ENCODE measurements around the gene IQCN. TPM values are rescaled to one million over a fixed set of nuclear protein-coding genes. Genes with fewer than 3 reads are reported as not detected.

IQCN gene
- total and polyA plus RNA-seq, 2 of the 4 experiments (the other 2 are of a cell fraction), result 0.18 to 0.67 TPM

DNA sequence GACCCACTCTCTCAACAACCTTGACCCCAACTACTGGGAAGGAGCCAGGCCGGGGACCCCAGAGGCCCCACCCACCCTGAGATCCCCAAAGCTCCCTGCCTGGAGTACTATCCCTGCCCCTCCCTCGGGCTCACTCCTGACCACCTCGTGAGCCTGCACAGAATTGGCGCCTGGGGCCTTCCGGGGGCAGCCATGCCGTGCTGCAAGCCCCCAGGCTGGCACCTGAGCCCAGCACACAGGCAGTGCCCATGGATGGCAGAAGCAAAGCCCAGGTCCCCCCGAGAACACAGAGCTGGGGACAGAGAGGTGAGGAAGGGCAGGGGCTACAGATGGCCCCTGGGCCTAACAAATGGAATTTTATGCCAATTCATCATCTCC lies 34.7 kb upstream of the IQCN start:
- CTCF ChIA-PET, result no interaction called here
- no TSS peak for BruUV-seq (replicated peaks)
- no peak overlapping the region for H3K4ac ChIP-seq (ENCODE audit: low read depth, low read length)

More for the DNA sequence above, 34.7 kb upstream of the IQCN start:
- Histone ChIP-seq H3K4me2 (ENCODE audit: low read depth, low read length) (no peak overlapping the region), H4K20me1 (ENCODE audit: insufficient read depth, low read length) (no peaks in the 10 kb centered on the region), H2AK5ac (ENCODE audit: low read depth, low read length) (no peak overlapping the region), H3K9me3 (ENCODE audit: control insufficient read depth, insufficient read depth, low read length) (no peaks in the 10 kb centered on the region), H3K56ac (ENCODE audit: extremely low read depth, insufficient read depth, low read length) (no peak overlapping the region), H3K4me3 (ENCODE audit: insufficient read depth, low read depth, low read length) (no peak overlapping the region), H3K9me1 (ENCODE audit: insufficient read depth, low read length) (no peaks in the 10 kb centered on the region), H3K4me1 (ENCODE audit: control insufficient read depth, insufficient read depth, low read length) (peaks cover 16% of the 10 kb centered on the region), H2BK15ac (ENCODE audit: low read depth, low read length) (no peak overlapping the region), H2BK120ac (ENCODE audit: low read depth, low read length) (no peak overlapping the region), H3K23ac (ENCODE audit: low read depth, low read length) (no peak overlapping the region), H4K5ac (ENCODE audit: low read depth, low read length) (no peak overlapping the region), H4K8ac (ENCODE audit: low read depth in 2 of 2, low read length in 2 of 2) (no peak overlapping the region), H3K27me3 (ENCODE audit: control insufficient read depth, insufficient read depth, low read length) (no peaks in the 10 kb centered on the region), H2BK20ac (ENCODE audit: low read depth, low read length) (no peak overlapping the region), H3K9ac (ENCODE audit: low read depth, low read length) (no peak overlapping the region), H2AK9ac (replicated peaks; ENCODE audit: low read depth, low read length, poor library complexity) (no peak overlapping the region), H2AFZ (replicated peaks; ENCODE audit: low read length, poor library complexity) (no peak overlapping the region), H2BK5ac (ENCODE audit: low read depth, low read length, poor library complexity, severe bottlenecking) (no peak overlapping the region), H4K91ac (ENCODE audit: insufficient read depth, low read depth, low read length) (no peak overlapping the region), H3K14ac (replicated peaks; ENCODE audit: low read depth, low read length) (no peak overlapping the region), H3K18ac (ENCODE audit: low read depth, low read length) (no peak overlapping the region), H3K27ac (ENCODE audit: insufficient read depth, low read length) (no peak overlapping the region), H3K79me1 (ENCODE audit: low read depth in 1 of 2, low read length in 2 of 2) (peaks cover 3 to 29% of the 10 kb centered on the region in 2 experiments; a peak in 3 of 4 replicates), H3K36me3 (ENCODE audit: control insufficient read depth, insufficient read depth, low read length) (peaks cover 31% of the 10 kb centered on the region)
- TF ChIP-seq RCOR1 (IDR thresholded peaks at IDR 0.05; ENCODE audit: insufficient replicate concordance, low read length), result no peak
- ATAC-seq (ENCODE audit: low read depth) (no peak), DNase-seq (no peak)
- POLR2A ChIA-PET (ENCODE audit: unreplicated experiment), result no interaction called here
- WGBS, 2 experiments (ENCODE audit: extremely low coverage in 2 of 2, insufficient read length in 1 of 2), result 83% methylated on average over 5 of the region's 7 CpGs; no CpG with 5 or more reads in 1 of the 2 experiments
- intact Hi-C loops (cut with micrococcal nuclease), result no loop called here
- dilution Hi-C loops (cut with HindIII; ENCODE audit: low sequenced_read_pairs, unreplicated experiment), result no loop called here
- in situ Hi-C loops (cut with MboI; ENCODE audit: low sequenced_read_pairs), result no loop called here

Data from IMR-90 (cell line).